ENCODE data around the gene PRIMPOL.

The PRIMPOL gene

GRCh38 chr4:184668511-184669114 lies 19.1 kb downstream of the PRIMPOL start:
- peak; percentile 57 for DNase-seq

GRCh38 chr4:184669251-184669650 lies 19.7 kb downstream of the PRIMPOL start:
- no peak for DNase-seq

GRCh38 chr4:184671101-184671500 lies 21.6 kb downstream of the PRIMPOL start:
- no peak for DNase-seq

- no peak for DNase-seq
These were observed 23.2 kb downstream of the PRIMPOL start for GRCh38 chr4:184672741-184673140.

GRCh38 chr4:184674011-184674410 lies 24.5 kb downstream of the PRIMPOL start:
- no peak for DNase-seq

GRCh38 chr4:184675018-184675417 lies 25.5 kb downstream of the PRIMPOL start:
- DNase-seq, result no peak

- DNase-seq, result no peak
These were observed 26.4 kb downstream of the PRIMPOL start for GRCh38 chr4:184675821-184676492.

- DNase-seq, result no peak
These were observed 31.2 kb downstream of the PRIMPOL start for GRCh38 chr4:184680698-184681097.

GRCh38 chr4:184681916-184682315 lies 32.4 kb downstream of the PRIMPOL start:
- no peak for DNase-seq

GRCh38 chr4:184684491-184685189 lies 35.1 kb downstream of the PRIMPOL start:
- DNase-seq, result no peak

GRCh38 chr4:184688005-184688404 lies 38.5 kb downstream of the PRIMPOL start:
- no peak for DNase-seq

GRCh38 chr4:184688447-184688846 lies 38.9 kb downstream of the PRIMPOL start:
- no peak for DNase-seq

- DNase-seq, result no peak
These were observed 40.1 kb downstream of the PRIMPOL start for GRCh38 chr4:184689681-184690080.

GRCh38 chr4:184693056-184693455 lies 43.5 kb downstream of the PRIMPOL start:
- no peak for DNase-seq

- DNase-seq, result no peak
These were observed 44.9 kb downstream of the PRIMPOL start for GRCh38 chr4:184694412-184694956.

- DNase-seq, result no peak
These were observed 45.8 kb downstream of the PRIMPOL start for GRCh38 chr4:184695178-184695896.

GRCh38 chr4:184697956-184698355 lies 48.4 kb downstream of the PRIMPOL start:
- no peak for DNase-seq

GRCh38 chr4:184699941-184700340 lies 50.4 kb downstream of the PRIMPOL start:
- DNase-seq, result no peak

GRCh38 chr4:184702114-184702513 lies 52.6 kb downstream of the PRIMPOL start:
- no peak for DNase-seq

GRCh38 chr4:184705692-184706091 lies 56.2 kb downstream of the PRIMPOL start:
- peak; percentile 23 for DNase-seq

- no peak for DNase-seq
These were observed 56.9 kb downstream of the PRIMPOL start for GRCh38 chr4:184706453-184706852.

- no peak for DNase-seq
These were observed 62.8 kb downstream of the PRIMPOL start for GRCh38 chr4:184712322-184712721.

GRCh38 chr4:184713887-184714286 lies 64.3 kb downstream of the PRIMPOL start:
- no peak for DNase-seq

Measured in CD4-positive, alpha-beta T cell treated with Interleukin-17A for 1 hour (primary cell).